Stimulated activated CD4-positive, alpha-beta T cell treated with anti-CD3 and anti-CD28 coated beads, Interleukin-15, amount 100 ng/mL, for 24 hours (primary cell): Measurements from ENCODE around the gene WHRN.

Source experiments
- DNase-seq: peaks from one replicate; pipeline ENCODE4 v3.0.0-alpha.2; 2020

WHRN gene

GRCh38 chr9:114374936-114375335 is 130.3 kb downstream of the WHRN start:
- no peak for DNase-seq

- DNase-seq: no peak
Observed at GRCh38 chr9:114373960-114374730, 131.1 kb downstream of the WHRN start.

- DNase-seq: peak; percentile 86
Observed at GRCh38 chr9:114372921-114373448, 132.3 kb downstream of the WHRN start.

GRCh38 chr9:114371973-114372917 is 133.0 kb downstream of the WHRN start:
- peak; percentile 53 for DNase-seq

GRCh38 chr9:114371343-114371944 is 133.8 kb downstream of the WHRN start:
- no peak for DNase-seq

- no peak for DNase-seq
Observed at GRCh38 chr9:114370968-114371320, 134.3 kb downstream of the WHRN start.

GRCh38 chr9:114370251-114370967 is 134.9 kb downstream of the WHRN start:
- DNase-seq: no peak

- no peak for DNase-seq
Observed at GRCh38 chr9:114369216-114370130, 135.8 kb downstream of the WHRN start.

GRCh38 chr9:114367772-114368569 is 137.3 kb downstream of the WHRN start:
- DNase-seq: no peak

GRCh38 chr9:114367366-114367765 is 137.9 kb downstream of the WHRN start:
- DNase-seq: no peak

GRCh38 chr9:114366334-114367128 is 138.7 kb downstream of the WHRN start:
- peak; percentile 50 for DNase-seq

GRCh38 chr9:114365194-114365593 is 140.1 kb downstream of the WHRN start:
- DNase-seq: no peak

GRCh38 chr9:114364134-114365041 is 140.9 kb downstream of the WHRN start:
- DNase-seq: no peak

- no peak for DNase-seq
Observed at GRCh38 chr9:114363424-114363823, 141.8 kb downstream of the WHRN start.

- no peak for DNase-seq
Observed at GRCh38 chr9:114362394-114362793, 142.9 kb downstream of the WHRN start.

- no peak for DNase-seq
Observed at GRCh38 chr9:114361542-114361941, 143.7 kb downstream of the WHRN start.

GRCh38 chr9:114359801-114360200 is 145.5 kb downstream of the WHRN start:
- DNase-seq: no peak

GRCh38 chr9:114357911-114358328 is 147.4 kb downstream of the WHRN start:
- no peak for DNase-seq

GRCh38 chr9:114357360-114357759 is 147.9 kb downstream of the WHRN start:
- no peak for DNase-seq
